GM19468 (cell line): ENCODE results near the gene ZSWIM6.
"Not testable (repeated sequence)": the region's sequence is repeated elsewhere in the genome, so short reads cannot be mapped to it uniquely, and the experiment has no call there.

ENCODE experiments used
- ATAC-seq: cut with Tn5 transposase; IDR thresholded peaks from one replicate; pipeline ENCODE4 v1.9.1; 2021; ENCODE audit warnings: mild to moderate bottlenecking, moderate library complexity, moderate number of reproducible peaks; ENCODE audit not compliant: unreplicated experiment; ENCODE audit errors: extremely low read depth

Gene ZSWIM6

DNA sequence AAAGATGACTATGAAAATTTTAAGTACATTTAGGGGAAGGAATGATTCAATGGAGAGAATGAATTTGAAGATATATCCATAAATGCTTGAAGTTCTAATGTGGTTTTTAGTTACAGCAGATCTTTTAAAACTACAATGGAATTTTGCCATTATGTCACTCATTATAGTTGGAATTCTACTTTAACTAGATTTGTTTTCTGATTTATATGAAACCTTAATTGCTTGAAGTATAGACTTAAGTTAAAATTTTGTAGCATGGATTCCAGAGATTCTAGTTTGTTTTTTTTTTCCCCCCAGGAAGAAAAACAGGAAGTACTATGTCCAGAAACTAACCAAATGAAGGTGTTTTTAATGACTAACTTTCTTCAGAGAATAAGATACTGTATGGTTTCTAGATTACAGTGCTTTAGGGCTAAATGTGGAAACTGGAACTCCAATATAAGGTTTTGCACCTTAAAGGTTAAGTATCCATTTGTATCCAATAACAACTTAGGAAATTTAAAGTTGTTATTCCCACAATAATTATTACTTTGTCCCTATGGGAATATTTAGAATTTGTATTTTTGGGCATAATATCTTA lies 70.3 kb downstream of the ZSWIM6 start:
- no peak for ATAC-seq

DNA sequence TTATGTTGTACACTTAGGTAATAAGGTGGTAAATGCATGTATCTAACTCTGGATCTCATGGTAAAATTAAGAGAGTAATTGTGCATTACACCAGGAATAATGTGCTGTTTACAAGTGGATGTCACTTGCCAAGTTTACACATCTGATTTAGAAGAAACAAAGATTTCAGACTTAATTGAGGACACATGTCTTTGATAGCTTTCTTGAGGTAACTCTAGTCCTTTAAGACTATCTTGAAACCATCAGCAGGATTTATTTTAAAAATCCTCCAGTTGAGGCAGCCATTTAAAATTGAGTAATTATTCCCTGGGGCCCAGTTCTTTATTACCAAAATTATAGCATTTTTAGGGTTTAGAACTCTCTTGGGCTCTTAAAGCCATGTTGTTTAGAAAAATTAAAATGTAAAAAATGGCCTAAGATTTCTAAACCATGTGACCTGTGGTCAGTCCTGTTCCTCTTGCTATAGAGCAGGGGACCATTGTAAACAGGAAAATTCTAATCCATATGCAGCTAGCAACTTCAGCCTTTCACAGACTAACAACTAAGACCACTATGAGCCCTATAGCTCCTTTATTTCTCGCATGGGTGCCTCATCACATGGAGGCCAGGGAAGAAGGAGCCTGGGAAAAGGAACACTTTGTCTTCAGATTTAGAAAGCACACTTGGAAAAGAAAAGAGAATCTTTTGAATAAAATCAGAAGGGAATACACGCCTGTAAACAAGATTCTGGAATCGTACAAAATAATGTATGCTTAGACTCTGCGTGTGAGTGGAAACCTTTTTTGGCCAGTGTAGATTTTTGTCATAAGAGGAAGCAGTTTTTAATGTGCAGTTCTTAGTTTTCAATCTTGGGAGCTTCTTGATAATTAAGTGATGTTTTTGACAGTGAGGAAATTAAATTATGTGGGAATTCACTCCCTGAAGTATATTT lies 71.2 kb downstream of the ZSWIM6 start:
- ATAC-seq: no peak

DNA sequence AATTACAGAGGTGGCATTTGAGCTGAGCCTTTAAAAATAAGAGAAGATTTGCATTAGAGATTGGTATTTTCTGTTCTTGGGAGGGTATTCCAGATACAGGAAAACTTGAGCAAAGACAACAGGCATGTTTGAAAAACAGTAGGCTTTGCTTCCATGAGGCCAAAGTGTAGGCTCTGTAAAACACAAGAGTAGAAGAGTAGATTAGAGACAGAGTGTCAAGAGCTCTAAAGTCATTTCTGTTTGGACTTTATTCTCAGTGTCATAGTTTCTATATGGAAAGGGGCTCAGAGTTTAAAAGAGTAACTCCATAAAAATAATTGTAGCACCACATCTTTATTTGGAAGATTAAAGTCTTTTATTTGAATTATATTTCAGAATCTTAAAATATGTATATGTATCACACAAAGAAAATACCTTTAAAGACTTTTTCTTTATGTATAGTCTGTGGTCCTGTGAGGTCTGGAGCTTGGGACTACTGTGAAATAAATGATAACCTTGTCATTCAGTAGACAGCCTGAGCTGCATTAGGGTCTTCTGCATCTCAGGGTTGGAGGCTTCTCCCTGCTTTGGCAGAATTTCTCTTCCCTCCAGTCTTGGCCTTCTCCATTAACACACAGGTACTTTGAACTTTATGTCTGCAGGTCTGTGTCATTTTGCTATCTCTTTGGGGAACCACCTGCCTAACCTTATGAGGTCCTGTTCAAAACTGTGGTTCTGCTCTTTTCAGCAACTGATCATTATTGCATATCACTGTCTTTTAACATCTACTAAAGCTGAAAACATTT lies 73.6 kb downstream of the ZSWIM6 start:
- ATAC-seq: no peak

DNA sequence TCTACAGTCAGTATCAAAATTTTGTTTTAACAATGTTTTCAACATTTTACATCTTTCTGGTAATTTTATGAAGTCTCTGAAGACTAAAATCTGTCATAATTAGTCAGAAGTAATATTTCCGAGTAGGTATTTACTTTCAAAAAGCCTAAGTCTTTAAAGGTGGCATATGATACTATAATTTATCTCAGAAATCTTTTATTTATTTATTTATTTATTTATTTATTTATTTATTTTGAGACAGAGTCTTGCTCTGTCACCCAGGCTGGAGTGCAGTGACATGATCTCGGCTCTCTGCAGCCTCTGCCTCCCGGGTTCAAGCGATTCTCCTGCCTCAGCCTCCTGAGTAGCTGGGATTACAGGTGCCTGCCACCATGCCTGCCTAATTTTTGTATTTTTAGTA lies 74.4 kb downstream of the ZSWIM6 start:
- not testable (repeated sequence) for ATAC-seq

DNA sequence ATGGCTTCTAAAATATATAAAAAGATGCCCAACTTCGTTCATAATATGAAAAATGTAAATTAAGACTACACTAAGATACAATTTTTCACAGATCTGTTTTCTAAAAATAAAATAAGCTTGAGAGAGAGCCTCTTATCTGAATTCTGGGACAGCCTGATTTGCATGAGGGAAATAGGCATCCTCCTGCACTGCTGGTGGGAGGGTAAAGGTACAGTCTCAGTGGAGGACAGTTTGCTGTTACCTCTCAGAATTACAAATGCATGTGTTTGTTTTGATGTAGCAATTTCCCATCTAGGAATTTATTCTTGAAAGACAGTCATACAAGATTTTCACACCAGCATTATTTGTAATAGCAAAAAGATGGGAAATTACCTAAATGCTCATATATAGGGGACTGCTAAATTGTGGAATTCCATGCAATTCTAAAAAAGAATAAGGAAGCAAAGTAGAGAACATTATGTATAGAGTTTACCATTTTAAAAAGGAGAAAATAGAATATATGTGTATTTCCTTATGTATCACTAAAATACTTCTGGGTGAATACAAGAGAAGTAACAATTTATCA lies 75.7 kb downstream of the ZSWIM6 start:
- ATAC-seq: no peak

DNA sequence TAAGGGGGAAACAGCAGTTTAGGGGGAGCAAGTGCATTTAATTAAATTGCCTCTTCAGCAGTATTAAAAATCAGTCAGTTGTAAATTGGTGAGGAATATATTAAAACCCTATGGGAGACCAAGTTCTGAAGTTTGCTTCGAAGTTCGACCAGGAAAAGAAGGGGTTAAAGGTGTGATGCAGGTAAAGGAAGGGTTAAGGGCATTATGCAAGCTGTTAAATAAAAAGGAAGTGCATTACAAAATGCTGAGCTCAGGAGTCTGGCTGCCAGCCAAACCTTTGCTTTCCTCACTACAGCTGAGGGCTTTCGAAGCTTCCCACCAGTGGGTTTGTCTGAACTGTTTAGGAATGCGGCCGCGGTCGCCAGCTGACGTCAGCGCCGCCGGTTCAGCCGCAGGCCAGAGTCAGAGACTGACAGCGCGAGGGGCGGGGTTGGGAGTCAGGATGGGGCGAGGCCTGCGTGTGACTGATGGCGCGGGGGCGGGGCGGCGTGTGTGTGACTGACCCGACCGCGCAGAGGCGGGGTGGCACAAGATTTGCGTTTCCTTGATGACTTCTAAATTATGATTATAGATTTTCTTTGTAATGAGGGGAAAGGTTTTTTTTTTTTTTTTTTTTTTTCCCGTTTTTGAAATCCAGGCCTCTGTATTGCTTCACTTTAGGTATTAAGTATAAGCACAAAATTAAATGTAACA lies 76.6 kb downstream of the ZSWIM6 start:
- ATAC-seq: peak; percentile 99

DNA sequence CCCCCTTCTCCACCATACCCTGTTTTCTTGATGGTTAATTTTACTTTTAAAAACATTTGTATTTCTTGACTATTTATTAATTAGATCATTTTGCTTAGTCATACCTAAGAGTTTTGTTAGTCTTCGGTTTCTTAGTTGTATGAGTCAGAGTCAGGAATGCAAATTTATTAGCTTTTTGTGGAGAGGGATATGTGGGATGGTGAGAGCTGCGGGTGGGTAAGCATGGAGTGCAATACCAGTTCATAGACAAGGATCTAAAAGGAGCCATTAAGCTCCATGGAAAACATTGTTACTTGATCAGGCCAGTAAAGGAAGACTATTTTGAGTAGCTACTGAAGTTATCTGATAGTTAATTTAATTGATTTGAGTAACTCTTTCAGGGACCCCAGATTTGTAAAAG lies 77.5 kb downstream of the ZSWIM6 start:
- no peak for ATAC-seq

DNA sequence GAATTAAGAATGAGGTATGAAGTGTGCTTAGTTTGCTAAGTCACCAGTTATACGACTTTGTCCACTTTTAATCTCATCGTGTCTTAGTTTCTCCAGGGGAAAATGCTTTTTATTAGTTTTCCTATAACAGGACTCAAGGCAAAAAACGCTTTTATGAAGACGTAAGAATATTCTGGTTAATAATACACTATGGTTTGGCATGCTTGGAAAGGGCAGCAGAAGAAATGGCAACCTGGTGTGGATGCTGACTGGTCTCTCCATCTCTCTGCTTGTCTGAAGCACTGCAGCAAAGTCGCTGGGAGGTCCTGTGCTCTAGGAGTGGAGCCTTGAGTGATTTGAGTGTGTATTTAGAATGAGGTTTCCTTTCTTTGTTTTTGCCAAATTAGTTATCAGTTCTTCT lies 78.8 kb downstream of the ZSWIM6 start:
- no peak for ATAC-seq

DNA sequence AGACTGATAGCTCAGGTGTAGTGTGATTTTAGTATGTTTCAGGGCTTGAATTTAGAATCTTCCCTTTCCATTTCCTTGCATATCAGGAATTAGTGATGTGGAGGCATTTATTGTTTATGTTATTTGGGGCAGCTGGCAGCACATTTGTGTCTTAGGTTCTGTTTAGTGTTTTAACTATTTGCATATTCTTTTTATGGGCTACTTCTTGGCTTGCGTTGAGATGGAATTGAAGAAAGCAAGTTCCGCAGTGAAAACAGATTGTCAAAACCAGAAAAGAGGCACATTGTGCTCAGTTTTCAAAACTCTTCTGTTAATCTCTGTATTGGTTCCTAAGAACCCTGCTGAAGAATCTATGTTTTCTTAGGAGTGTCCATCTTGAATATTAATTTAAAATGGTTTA lies 80.3 kb downstream of the ZSWIM6 start:
- no peak for ATAC-seq

DNA sequence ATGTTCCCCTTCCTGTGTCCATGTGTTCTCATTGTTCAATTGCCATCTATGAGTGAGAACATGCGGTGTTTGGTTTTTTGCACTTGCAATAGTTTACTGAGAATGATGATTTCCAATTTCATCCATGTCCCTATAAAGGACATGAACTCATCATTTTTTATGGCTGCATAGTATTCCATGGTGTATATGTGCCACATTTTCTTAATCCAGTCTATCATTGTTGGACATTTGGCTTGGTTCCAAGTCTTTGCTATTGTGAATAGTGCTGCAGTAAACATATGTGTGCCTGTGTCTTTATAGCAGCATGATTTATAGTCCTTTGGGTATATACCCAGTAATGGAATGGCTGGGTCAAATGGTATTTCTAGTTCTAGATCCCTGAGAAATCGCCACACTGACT lies 81.1 kb downstream of the ZSWIM6 start:
- not testable (repeated sequence) for ATAC-seq

DNA sequence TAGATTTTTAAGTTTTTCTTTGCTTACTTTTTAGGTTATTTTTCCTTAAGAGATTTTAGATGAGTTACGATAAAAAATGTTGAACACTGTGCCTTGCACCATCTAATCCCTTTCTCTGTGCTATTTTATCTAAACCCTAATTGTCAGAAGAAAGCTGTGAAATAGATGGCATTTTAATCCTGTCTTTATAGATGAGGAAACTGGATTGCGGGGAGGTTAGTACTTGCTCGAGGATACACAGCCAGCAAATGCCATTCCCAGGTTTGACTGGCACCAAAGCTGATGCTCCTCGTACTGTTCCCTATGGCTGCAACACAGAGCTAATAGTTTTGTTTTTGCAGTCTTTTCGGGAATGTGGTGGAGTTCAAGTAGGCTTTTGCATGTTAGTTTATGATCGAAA lies 82.7 kb downstream of the ZSWIM6 start:
- no peak for ATAC-seq

DNA sequence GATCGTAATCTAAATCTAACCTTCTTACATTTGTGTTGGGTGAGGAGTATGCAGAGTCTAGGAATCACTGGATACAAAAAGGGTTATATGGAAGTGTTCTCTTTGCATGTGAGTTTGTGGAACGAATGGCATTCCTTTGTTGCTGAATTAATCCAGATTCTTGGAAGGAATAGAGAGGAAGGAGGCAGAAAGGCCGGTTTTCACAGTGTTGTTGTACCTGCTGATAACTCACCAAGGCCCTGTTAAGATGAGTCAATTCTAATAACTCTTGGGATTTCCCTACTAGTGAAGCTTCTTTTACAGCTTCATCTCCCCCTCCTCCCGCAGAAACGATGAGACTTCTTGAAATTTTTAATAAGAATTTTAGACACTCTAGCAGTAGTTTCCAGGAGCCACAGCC lies 84.0 kb downstream of the ZSWIM6 start:
- ATAC-seq: no peak

DNA sequence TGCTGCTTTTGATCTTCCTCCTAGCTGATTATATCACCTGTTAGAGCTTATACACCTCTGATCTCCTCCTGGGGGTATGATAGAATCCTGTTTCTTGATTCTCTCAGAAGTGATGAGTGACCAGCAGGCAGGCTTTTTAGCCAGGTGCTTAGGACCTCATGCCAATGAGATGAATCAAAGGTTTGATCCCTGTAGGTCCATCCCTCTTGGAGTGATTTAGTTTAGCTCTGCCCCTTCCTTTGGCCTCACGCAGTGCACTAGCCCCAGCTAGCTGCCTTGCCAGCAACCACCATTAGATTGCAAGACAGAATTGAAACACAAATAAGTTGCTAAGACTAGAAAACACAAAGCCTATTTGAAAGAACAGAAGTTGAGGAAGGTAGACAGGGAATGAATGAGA lies 84.4 kb downstream of the ZSWIM6 start:
- no peak for ATAC-seq

DNA sequence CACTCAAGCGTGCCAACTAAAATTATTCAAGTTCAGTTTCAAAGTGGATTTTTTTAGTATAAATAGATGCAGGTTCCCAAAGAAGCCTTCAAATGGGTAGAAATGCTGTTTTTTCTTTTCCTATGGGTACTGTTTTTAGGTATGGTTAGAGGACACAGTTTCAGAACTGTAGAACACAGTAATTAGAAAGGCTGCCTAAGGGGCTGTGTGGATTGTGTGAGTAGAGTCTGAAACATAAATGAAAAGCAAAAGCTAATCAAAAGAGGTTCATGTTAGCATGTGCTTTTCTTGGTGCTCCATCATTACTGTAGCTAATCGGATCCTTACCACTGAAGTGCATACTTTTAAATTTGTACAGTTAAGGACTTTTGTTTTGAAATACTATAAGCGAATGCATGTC lies 85.3 kb downstream of the ZSWIM6 start:
- no peak for ATAC-seq

DNA sequence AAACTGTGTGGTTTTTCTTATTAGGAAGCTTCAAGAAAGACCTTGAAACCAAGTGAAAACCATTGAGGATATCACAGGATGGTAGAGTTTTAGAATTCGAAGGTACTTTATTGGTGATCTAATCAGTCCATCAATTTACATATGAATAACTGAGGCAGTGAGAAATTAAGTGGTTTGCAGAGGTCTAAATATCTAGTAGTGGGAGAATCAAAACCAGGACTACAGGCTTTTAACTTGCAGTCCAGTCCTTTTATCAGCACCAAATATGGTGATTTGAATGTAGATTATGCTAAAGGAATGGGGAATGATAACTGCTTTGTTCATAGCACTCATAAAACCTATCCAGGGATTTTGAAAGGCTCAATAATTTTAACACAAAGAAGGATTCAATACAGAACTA lies 85.8 kb downstream of the ZSWIM6 start:
- no peak for ATAC-seq

DNA sequence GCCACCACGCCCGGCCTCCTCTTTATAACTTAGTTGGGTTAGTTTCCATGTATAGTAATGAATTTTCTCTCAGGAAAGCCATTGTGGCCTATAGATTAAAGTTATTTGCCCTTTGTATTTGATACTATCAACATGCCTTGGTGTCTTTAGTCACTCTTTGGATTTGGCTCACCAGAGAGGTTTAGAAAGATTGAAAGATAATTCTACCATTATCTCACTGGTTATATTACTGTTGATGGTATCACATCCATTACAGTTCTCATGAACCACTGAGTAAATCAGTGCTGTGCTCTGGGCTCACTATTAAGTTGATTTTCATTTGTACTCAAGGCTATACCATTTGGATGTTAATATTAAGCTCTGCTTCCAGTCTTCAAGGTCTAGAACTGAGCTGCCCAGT lies 87.0 kb downstream of the ZSWIM6 start:
- ATAC-seq: no peak

DNA sequence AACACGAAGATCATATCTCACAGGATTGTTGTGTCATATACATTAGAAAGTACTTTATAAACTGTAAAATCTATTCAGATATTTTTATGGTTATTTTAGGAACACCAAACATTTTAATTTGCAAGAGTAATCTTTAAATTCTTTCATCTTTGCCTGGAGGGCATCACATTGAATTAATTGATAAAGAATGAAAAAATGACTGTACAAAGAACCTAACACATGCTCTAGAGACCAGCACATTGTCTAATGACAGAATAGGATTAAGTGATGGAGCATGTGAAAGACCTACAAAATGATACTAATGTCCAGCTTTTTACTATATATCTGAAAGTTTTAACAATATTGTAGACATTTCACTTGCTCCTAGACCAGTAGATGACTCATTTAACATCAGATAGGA lies 88.0 kb downstream of the ZSWIM6 start:
- no peak for ATAC-seq

DNA sequence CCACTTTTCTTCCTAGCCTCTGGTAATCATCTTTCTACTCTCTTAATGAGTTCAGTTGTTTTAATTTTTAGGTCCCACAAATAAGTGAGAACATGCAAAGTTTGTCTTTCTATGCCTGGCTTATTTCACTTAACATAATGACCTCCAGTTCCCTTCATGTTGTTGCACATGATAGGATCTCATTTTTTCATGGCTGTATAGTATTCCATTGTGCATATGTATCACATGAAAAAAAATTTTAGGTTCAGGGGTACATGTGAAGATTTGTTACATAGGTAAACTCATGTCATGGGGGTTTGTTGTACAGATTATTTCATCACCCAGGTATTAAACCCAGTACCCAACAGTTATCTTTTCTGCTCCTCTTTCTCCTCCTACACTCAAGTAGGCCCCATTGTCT lies 89.2 kb downstream of the ZSWIM6 start:
- ATAC-seq: not testable (repeated sequence)

DNA sequence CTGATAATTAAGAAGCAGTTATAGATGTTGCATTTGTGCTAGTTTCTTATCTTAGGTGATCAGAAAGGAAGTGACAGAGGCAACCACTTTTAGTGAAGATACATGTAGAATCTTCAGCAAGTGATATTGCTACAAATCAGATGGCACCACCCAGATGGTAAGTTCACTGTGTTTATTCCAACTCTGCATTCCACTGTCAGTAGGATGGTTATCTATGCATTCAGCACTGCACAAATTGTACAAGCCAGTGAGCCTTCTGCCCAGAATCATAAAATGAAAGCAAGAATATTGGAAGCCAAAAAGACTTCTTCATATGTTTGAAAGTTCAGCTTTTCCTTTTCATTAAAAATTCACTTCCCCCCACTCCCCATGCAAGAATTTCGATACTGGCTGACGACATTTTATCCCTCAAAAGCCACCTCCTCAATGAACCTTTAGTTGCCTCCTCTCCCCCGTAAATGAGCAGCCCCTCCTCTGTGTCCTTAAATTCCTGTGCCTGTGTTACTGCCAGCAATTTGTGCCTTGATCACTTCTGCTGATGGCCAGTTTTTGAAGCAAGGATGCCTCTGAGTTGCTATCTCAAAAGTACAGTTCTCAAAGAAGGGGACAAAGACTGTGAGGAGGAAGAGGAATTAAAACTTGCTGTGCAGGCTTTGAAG lies 91.6 kb downstream of the ZSWIM6 start:
- no peak for ATAC-seq

DNA sequence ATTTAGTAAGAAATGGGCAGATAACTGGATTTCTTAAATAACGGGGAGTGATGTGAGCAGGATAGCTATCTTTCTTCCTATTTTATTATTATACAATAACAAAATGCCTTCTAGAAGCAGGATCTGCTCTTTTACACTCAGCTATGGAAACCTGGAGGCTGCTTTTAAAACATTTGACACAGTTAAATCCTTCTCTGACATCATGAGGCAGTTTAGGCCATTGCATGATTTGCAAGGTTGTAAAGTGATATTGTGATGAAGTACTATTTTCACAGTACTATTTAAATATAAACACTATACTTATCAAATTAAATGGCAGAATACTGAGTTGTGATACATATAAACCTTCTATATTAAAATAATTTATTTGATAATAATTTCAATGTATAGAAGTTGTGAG lies 93.9 kb downstream of the ZSWIM6 start:
- ATAC-seq: no peak
